HG03066 (cell line): ENCODE results near the gene USP32.
"Not testable (repeated sequence)": the region's sequence is repeated elsewhere in the genome, so short reads cannot be mapped to it uniquely, and the experiment has no call there.

Experiments
- ATAC-seq: cut with Tn5 transposase; IDR thresholded peaks from one replicate; pipeline ENCODE4 v1.9.1; 2021; ENCODE audit warnings: low read depth; ENCODE audit not compliant: unreplicated experiment

Gene USP32

GRCh38 chr17:60392042-60392844 lies at the start of gene USP32:
TSS of gene USP32 (minus strand) at chr17:60392133. CDS start at chr17:60391939, 194 bp downstream.
- ATAC-seq = peak; percentile 76

GRCh38 chr17:60439501-60439900 lies 47.6 kb upstream of the USP32 start:
- ATAC-seq = no peak

GRCh38 chr17:60436676-60437075 lies 44.7 kb upstream of the USP32 start:
- no peak for ATAC-seq

GRCh38 chr17:60435244-60436167 lies 43.6 kb upstream of the USP32 start:
- ATAC-seq = no peak

GRCh38 chr17:60433021-60433997 lies 41.4 kb upstream of the USP32 start:
- not testable (repeated sequence) for ATAC-seq

- ATAC-seq = not testable (repeated sequence)
These were observed 38.6 kb upstream of the USP32 start for GRCh38 chr17:60430561-60430960.

- not testable (repeated sequence) for ATAC-seq
These were observed 36.6 kb upstream of the USP32 start for GRCh38 chr17:60428491-60428890.

GRCh38 chr17:60426596-60426995 lies 34.7 kb upstream of the USP32 start:
- ATAC-seq = no peak

GRCh38 chr17:60425626-60426025 lies 33.7 kb upstream of the USP32 start:
- ATAC-seq = no peak

- ATAC-seq = no peak
These were observed 31.9 kb upstream of the USP32 start for GRCh38 chr17:60423865-60424264.

GRCh38 chr17:60422162-60422665 lies 30.3 kb upstream of the USP32 start, which contains the start of gene CHCT1:
TSS of gene CHCT1 (plus strand) at chr17:60422489. CDS start at chr17:60422593, 104 bp downstream.
- no peak for ATAC-seq

- peak; percentile 80 for ATAC-seq
These were observed 29.6 kb upstream of the USP32 start for GRCh38 chr17:60421273-60422161.

- not testable (repeated sequence) for ATAC-seq
These were observed 27.9 kb upstream of the USP32 start for GRCh38 chr17:60419875-60420274.

- ATAC-seq = not testable (repeated sequence)
These were observed 27.1 kb upstream of the USP32 start for GRCh38 chr17:60419003-60419402.

GRCh38 chr17:60416368-60416925 lies 24.5 kb upstream of the USP32 start:
- no peak for ATAC-seq

- no peak for ATAC-seq
These were observed 23.2 kb upstream of the USP32 start for GRCh38 chr17:60415146-60415545.

GRCh38 chr17:60412701-60413100 lies 20.8 kb upstream of the USP32 start:
- no peak for ATAC-seq

GRCh38 chr17:60410001-60410400 lies 18.1 kb upstream of the USP32 start:
- ATAC-seq = no peak

GRCh38 chr17:60406887-60407286 lies 15.0 kb upstream of the USP32 start:
- ATAC-seq = no peak
